Stimulated activated CD4-positive, alpha-beta T cell treated with anti-CD3 and anti-CD28 coated beads, Interleukin-12 subunit alpha, Interleukin-12 subunit beta, amount 100 ng/mL, for 24 hours (primary cell): ENCODE data around the gene MINK1.

Source experiments
- DNase-seq, 2 experiments: peaks; one replicate each; pipeline ENCODE4 v3.0.0-alpha.2; 2020; ENCODE audit warnings: low read depth in 2 of 2

The MINK1 gene

GRCh38 chr17:4932756-4933155 is 99.6 kb downstream of the MINK1 start:
- no peak for DNase-seq

GRCh38 chr17:4933646-4934045 is 100.5 kb downstream of the MINK1 start:
- no peak for DNase-seq

- DNase-seq, result no peak
Observed at GRCh38 chr17:4934173-4934979, 101.2 kb downstream of the MINK1 start.

DNA sequence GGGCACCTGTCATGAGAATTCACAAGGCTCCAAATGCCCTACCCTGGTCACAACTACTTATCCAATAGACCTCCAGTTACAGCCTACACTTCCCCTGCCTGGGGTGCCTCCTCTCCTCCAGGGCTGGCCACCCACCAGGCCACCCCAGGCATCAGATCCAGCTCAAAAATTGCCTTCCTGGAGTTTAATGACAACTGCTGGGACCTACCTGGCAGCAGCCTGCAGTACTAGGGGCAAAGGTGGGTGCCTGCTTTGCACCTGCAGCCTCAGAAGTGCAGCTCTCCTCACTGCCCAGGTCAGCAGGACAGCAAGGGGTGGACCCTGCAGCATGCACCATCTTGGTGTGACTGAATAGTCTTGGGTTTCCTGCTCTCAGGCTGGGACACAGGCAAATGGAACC is 102.5 kb downstream of the MINK1 start:
- no peak for DNase-seq

DNA sequence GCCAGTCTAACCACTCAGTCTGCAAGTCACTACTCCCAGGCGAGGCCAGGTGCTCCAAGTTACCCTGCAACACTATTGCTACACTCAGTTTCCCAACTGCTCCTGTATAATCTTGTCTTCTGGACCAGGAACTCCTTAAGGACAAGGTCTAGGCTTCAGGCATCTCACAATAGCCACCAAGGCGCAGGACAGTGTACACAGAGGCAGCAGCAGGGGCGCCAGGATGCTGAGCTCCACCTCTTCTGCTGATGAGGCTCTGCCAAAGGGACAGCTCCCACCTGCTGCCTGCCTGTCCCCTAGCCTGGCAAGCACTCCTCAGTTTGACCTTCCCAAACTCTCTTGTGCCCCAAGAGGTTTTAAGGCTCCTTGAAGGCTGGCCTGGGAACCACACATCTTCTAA is 103.3 kb downstream of the MINK1 start:
- no peak for DNase-seq

DNA sequence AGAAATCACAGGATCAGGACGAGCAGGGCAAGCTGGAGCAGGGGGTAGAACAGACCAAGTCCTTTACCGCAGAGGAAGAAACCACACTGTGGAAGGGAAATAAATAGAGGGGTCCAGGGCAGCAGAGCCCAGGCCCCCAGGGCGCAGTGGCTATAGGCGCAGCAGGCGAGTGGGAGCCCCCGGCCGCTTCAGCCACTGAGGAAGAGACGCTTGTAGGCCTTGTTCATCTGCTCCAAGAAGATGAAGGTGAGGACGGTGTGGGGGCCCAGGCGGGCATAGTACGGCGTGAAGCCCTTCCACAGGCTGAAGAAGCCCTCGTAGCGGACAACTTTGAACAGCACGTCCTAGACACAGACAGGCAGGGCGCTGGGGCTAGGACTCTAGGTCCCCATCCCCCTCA is 104.4 kb downstream of the MINK1 start:
- DNase-seq, result no peak

DNA sequence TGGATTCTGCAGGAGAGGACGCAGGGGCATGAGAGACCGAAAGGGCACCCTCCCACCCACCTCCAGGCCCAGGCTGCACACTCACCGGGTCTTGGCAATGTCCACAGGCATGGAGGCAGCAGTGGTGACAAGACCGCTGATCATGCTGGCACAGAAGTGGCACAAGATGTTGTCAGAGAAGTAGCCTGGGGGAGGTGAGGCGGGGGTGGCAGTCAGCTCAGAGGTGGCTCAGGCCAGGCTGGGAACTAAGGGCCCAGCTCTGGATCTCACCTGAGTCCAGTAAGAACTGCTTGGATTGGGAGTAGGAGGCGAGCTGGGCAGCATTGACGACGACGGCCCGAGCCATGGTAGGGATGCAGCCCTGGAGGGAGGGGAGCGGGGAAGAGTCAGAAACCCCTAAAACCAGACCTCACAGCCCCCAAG is 104.9 kb downstream of the MINK1 start:
- no peak for DNase-seq

DNA sequence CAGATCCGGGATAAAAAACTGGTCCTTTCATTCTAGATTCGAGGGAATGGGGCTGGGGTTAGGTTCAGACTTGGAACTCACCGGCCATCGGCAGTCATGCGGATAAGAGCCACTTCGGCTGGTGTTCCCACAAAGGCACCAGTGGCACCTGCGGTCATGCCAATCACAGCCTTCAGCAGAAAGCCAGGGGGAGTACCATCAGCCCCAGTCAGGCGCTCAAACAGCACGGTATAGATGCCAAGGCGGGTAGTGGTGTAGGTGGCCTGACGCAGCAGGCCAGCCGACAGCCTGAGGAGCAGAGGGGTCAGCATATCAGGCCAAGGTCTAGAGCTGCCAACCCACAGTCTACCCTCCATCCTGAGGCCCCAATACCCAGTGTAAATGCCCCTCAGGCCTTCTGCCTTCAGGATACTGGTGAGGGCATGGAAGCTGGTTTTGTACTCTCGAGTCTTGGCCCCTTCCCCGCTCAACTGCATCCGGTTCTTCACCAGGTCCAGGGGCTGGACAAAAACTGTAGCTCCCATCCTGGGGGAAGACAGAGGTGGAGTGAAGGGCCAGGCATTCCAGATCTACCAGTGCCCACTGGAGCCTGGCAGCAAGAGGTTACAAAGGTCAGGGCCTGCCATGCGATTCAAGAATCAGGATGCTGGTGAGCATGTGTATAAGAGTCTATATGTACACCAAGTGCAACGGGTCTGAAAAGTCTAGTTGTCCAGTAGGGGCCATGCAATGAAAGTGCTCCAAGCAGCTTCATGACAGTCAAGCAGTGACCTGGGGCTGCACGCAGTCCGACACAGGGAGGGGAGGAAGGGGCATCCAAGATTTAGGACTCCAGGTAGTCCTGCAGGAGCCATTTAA is 105.8 kb downstream of the MINK1 start:
- DNase-seq, result no peak

- DNase-seq, result no peak
Observed at GRCh38 chr17:4939546-4939795, 106.3 kb downstream of the MINK1 start.

- DNase-seq, result peak; percentile 91 to 93
Observed at GRCh38 chr17:4939796-4940554, 106.8 kb downstream of the MINK1 start, which contains the start of the genes RNF167 and SLC25A11. Gene RNF167, plus strand, starts transcription at chr17:4940268. Its CDS starts 642 bp downstream, at chr17:4940910. Gene SLC25A11, minus strand, starts transcription at chr17:4940046. Its CDS starts 136 bp downstream, at chr17:4939910.

DNA sequence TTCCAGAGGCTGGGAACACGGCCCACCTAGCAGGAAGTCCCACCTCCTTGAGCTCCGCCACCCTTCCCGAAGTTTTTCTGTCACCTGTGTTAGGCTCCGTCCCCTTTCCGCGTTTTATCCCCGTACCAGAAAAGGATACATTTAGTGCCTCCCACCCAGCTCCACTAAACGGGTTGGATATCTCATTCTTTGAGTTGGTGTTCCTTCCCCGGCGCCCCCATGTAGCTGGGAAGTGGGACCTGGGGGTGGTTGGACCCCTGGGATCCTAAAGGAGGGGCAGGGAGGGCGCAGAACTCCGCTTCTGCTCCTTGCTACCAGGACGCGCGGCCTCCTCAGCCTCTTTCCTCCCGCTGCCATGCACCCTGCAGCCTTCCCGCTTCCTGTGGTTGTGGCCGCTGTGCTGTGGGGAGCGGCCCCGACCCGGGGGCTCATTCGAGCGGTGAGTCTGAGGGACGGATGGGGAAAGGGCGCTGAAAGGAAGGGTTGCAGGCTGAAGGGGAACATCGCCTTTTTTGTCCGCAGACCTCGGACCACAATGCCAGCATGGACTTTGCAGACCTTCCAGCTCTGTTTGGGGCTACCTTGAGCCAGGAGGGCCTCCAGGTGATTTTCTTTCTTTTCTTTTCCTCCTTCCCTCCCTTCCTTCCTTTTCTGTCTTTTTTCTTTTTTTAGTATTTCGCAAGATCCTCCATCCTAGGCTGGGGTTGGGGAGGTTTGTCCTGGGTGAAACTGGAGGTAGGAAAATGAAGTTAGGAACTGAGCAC is 107.6 kb downstream of the MINK1 start:
- no peak for DNase-seq

- DNase-seq, result no peak
Observed at GRCh38 chr17:4941319-4941610, 108.1 kb downstream of the MINK1 start.

DNA sequence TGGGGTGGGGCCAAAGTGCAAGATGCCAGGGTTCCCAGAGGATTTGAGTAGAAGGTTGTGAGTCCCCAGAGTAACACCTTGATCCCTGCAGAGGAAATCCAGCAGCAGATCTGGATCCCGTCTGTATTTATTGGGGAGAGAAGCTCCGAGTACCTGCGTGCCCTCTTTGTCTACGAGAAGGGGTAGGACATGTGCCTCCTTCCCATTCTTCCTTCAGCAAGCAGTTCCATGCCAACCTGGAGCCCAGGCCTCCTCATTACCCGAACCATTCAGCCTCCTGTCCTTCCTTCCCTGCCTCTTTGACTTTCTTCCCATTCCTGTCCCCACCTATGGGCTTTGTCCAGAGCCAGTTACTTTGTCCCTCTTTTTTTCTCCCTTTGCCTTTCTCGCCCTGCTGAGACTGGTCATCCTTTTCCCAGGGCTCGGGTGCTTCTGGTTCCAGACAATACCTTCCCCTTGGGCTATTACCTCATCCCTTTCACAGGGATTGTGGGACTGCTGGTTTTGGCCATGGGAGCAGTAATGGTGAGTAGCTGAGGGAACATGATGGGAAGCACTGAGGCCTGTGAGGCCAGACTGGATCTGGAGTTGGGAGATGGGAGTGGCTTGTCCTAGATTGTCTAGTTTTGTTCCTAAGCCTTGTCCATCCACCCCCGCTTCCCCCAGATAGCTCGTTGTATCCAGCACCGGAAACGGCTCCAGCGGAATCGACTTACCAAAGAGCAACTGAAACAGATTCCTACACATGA is 109.8 kb downstream of the MINK1 start:
- no peak for DNase-seq

DNA sequence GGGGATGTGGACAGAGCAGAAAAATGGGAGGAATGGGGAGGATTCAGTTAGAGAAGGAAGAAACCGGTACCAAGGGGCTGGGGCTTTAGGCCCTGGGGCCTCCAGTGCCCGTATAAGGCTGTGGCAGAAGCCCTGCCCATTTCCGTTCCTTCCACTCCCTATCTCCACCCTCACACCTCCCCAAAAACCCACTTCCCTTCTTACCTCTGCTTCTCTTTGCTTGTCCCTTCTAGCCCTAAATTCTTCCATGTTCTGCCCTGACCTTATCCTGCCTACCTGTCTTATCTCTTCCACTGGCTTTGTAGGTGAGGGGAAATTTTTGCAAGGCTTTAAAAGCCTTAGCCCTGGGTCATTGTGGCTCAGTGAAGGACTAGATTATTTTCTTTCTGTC is 111.0 kb downstream of the MINK1 start:
- DNase-seq, result peak in 1 of 2 experiments; percentile 58

- DNase-seq, result peak in 1 of 2 experiments; percentile 42
Observed at GRCh38 chr17:4944554-4945175, 111.5 kb downstream of the MINK1 start.

DNA sequence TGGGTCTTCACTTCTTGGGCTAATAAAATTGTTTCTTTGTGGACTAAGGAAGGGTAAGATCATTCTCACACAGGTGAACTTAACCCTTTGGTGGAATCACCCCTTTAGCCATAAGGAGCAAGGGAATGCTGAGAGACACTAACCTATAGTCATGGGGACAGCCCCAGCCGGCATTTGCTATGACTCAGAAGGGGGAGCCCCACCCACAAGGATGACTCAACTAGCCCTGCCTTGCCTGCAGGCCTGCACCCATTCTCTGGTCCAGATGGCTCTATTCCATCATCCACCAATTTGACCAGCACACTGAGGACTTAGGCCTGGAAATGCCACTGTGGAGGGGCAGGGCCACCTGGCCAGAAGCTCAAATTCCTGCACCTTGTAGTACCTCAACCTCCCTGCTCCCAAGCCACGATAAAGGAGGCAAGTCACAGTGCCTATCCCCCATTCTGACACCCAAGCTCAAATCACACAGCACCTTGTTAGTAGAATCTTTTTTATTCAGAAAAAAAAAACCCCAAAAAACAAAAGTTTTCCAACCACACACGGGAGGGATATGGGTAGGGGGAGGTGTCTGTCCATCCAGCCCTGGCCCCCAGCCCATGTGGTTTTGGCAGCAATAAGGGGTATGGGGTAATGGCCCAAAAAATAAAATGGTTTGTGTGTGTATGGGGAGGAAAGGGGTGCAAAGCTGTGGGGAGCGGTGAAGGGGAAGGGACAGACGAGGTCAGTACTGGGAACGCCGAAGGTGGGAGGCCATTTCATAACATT is 112.2 kb downstream of the MINK1 start:
- peak; percentile 74 to 87 for DNase-seq

DNA sequence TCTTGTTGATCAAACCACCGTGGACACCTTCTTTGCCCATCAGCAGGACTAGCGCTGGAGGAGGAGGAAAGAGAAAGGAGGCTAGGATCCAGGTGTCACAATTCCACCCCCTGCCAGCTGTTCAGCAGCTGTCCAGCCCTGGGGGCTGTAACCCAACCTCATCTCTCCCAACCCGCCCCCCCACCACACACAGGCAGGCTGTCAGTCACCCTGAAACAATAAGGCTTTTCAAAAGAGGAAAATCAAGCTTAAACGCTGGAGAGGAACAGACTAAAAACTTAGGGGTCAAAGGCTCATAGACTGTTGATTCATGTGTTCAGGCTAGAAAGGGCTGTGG is 112.8 kb downstream of the MINK1 start:
- no peak for DNase-seq

GRCh38 chr17:4946312-4946976 is 113.3 kb downstream of the MINK1 start:
- no peak for DNase-seq

- no peak for DNase-seq
Observed at GRCh38 chr17:4947010-4947410, 113.9 kb downstream of the MINK1 start.
